GM21381 (cell line): Measurements from ENCODE around the gene PITRM1.

Experiments
- ATAC-seq: cut with Tn5 transposase; IDR thresholded peaks from one replicate; pipeline ENCODE4 v1.9.1; 2021; ENCODE audit warnings: mild to moderate bottlenecking, moderate library complexity; ENCODE audit not compliant: unreplicated experiment

PITRM1 gene

DNA sequence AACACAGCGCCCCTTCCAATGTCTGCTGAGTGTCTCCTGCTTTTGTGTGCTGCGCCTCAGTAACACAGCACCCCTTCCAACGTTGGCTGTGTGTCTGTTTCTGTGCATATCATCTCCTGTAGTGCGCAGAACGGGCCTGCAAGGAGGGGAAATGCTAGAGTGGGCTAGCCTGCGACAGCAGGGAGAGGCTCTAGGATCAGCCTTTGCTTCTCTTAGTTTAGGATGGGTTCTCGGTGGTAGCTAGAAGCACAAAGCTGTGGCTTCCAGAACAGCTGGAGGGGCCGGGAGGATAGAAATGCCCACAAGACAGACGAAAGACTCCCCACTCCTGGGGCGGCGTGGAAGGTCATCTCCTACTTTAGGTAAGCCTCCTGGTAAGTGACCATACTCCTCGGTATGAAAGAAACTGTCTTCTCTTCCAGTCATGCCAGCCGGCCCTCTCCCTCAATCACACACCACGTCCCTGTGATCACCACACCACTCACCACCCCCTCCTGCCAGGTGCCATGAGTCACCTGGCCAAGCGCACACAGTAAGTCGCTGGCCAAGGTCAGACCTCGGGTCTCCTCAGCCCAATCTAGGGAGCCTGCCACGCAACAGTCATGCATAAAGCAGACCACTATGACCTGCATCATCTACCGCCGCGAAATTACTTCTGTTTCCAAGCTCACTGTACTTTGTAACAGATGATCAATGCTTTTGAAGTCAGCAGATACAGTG is 4.8 kb downstream of the PITRM1 start:
- no peak for ATAC-seq

GRCh38 chr10:3166496-3167290 is 5.9 kb downstream of the PITRM1 start:
- no peak for ATAC-seq

DNA sequence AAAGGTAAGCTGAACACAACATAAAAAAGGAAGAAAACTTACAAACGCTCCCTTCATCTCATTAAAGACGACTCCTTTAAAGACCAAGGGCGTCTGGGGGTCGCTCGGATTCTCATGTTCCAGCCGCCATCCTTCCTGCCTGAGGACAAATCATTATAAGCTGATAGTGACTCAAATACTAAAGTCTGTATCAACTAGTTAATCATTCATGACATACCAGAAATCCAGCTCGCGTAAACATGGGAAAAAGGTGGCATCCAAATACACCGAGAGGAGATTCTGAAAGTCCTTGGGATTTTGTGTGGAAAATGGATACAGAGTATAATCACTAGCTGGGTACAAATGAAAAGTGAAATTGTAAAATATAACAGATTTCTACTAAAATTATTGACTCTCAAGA is 7.4 kb downstream of the PITRM1 start:
- ATAC-seq = no peak

GRCh38 chr10:3163879-3164278 is 8.7 kb downstream of the PITRM1 start:
- ATAC-seq = no peak

DNA sequence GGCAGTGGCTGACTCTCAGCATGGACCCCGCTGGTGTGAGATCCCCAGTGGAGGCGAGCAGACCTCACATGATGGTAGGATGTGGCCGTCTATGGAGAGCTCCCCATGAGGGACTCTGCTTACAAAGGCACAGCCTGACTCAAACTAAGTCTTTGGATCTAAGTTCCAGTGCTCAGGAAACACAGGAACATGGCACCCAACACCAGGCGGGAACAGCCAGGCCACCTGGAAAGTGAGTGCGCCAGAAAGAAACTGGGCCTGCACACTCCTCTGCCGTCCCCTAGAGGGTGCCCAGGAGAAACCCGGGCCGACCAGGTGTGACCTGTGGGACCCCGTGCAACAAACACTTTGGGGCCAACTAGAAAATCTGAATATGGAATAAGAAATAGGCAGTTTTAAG is 10.0 kb downstream of the PITRM1 start:
- no peak for ATAC-seq

DNA sequence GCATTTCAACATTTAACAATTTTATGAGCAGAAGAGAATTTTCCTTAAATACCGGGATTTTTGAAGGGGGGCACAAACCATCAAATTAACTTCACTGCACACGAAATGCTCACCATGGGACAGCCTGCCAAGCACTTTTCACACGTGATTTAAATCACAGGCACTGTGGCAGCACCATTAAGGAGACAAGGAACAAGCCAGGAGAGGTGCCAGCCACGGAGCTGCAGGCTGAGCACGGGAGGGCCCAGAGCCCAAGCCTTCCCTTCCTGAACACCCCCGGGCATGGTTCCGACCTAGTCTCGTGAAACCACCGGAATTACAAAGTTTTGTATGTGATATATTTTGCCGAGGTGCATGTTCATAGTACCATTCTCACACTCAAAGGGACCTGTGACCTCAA is 13.4 kb downstream of the PITRM1 start:
- ATAC-seq = no peak

GRCh38 chr10:3154666-3155065 is 17.9 kb downstream of the PITRM1 start:
- no peak for ATAC-seq

GRCh38 chr10:3152566-3152935 is 20.0 kb downstream of the PITRM1 start:
- ATAC-seq = no peak

GRCh38 chr10:3151889-3152565 is 20.6 kb downstream of the PITRM1 start:
- no peak for ATAC-seq

DNA sequence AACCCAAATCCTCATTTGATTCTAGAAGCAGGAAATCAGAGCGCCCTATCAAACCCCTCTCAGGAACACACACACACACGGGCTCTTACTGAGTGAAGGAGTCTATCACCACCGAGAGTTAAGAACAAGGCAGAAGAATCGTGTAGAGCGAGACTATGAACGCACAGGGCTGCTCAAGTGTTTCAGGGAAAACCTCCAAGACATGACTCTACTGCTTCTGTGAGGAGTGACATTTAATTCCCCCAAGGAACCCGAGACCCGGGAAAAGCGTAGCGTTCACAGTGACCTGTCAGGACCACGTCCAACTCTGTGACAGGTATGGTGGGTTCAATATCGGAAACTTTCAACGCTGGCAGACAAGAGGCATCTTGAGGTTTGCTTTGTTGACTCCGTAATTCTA is 21.6 kb downstream of the PITRM1 start:
- no peak for ATAC-seq

DNA sequence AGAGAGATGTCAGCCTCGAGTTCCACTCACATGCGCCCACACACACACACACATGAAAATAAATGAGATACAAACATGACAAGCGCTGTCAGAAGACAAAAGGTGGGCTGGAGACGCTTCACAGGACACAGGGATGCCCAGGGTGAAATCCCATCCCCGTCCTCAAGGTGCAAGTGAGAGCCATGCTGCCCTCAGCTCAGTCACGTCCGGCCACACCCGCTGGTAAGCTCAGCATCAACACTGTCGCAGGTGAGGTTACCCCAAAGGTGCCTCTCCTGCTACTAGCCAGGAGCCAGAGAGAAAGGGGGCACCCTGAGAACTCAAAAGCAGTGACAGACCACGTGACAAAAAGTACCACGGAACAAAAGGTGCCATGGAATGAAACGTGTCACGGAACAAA is 22.2 kb downstream of the PITRM1 start:
- no peak for ATAC-seq

GRCh38 chr10:3149918-3150317 is 22.7 kb downstream of the PITRM1 start:
- no peak for ATAC-seq

GRCh38 chr10:3148994-3149393 is 23.6 kb downstream of the PITRM1 start:
- no peak for ATAC-seq

GRCh38 chr10:3148041-3148440 is 24.5 kb downstream of the PITRM1 start:
- ATAC-seq = no peak

DNA sequence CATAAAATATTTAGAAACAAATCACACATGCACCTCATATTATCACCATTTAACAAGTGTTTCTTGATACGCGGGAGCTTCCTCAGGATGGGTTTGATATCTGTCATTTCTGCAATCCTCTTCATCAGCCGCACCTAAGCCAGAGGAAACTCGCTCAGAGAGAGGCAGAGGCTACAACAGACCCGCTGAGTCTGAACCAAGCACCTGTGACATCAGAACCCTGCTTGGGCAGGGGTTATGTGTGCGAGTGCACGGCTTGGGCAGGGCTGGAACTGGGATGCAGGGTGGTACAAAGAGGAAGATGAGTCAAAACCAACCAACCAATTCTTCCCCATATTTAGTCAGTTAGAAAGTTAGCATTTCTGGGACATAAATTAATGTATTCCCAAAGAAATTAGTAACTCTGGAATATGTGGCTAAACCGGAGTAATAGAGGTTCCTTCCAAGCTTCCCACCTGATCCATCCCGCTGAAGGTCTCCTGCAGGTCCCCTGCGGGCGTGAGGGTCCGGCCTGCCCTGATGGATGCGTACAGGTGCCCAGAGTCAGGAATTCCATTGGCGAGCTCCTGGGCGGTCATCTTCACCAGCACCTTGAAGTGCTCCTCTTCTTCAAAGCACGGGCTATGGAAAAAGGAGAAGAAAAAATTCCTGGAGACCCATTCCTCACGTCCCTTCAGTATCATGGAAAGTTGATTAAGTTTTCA is 25.3 kb downstream of the PITRM1 start:
- no peak for ATAC-seq

DNA sequence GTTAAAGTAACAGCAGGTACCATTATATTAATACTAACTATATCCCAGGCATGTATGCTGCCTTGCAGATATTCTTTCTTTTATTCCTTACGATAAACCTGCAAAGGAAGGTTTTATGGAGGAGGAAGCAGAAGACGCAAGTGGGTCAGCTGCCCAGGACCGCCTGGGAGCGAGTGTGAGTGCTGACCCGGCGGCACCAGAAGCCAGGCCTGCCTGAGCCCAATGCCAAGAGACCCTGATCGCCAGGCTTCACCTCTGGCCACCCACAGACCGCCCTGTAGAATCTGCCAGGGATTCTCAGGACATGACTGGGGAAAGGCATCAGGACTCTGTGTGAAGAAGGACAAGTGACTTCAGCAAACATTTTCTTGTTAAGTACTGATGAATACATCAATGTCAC is 26.3 kb downstream of the PITRM1 start:
- ATAC-seq = no peak

GRCh38 chr10:3145366-3145765 is 27.2 kb downstream of the PITRM1 start:
- ATAC-seq = no peak

DNA sequence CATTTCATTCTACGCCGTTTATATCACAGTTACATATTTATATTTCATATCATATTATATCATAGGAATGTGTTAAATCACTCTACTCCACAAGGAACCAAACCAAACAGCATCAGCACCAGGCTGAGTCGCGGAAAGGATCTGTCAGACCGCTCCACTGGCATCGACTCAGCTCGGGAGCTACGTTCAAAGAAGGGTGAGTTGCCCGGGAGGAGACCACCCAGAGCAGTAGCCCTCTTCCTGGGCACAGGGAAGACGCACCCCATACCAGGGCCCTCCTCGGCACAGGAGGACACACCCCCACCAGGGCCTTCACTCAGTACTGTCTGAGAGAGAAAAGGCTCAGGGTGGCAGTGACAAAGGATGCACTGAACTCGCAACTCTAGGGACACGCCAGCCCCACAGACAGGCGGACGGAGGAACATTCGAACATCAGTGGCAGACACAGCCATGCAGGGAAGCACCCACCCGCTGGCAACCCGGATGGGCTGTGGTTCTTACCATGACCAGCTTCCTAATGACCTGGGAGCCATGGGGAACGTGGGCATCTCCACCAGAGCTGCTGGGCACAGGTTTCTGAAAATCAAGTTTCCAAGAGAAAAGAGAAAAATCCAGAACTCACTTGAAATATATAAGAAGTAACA is 28.7 kb downstream of the PITRM1 start:
- ATAC-seq = no peak

- no peak for ATAC-seq
Measured at GRCh38 chr10:3143366-3143765, 29.2 kb downstream of the PITRM1 start.

GRCh38 chr10:3142146-3142875 is 30.3 kb downstream of the PITRM1 start:
- no peak for ATAC-seq
